CD14-positive monocyte (primary cell): ENCODE measurements around the gene NEK7. TPM values are rescaled to one million over a fixed set of nuclear protein-coding genes. Genes with fewer than 3 reads are reported as not detected.

Experiments
- DNase-seq, 3 donors: peaks; one replicate each; pipeline ENCODE4 v3.0.0-alpha.2; 2011 to 2022
- H2AFZ ChIP-seq: 2 replicates; pipeline ENCODE4 v1.6.0; 2012; ENCODE audit warnings: mild to moderate bottlenecking, low read depth, low read length, inconsistent platforms; ENCODE audit not compliant: insufficient read depth, poor library complexity, severe bottlenecking
- H3K27ac ChIP-seq, 2 donors: 1 replicate in 1 of 2; 2 replicates in 1 of 2; pipeline ENCODE4 v1.5.1; 2012 to 2013; ENCODE audit warnings: low read length in 2 of 2, control low read depth in 1 of 2, inconsistent platforms in 1 of 2, low read depth in 1 of 2, mild to moderate bottlenecking in 1 of 2
- H3K27me3 ChIP-seq, 2 donors: one replicate each; pipeline versions ENCODE4 v1.6.0 to v1.6.1; 2011 to 2013; ENCODE audit warnings: low read length in 2 of 2; ENCODE audit not compliant: control insufficient read depth in 2 of 2, insufficient read depth in 2 of 2
- H3K36me3 ChIP-seq, 2 donors: replicated peaks in 1 of 2; 1 replicate in 1 of 2; 2 replicates in 1 of 2; pipeline versions ENCODE4 v1.5.1 to v1.6.1; 2012 to 2013; ENCODE audit warnings: low read length in 2 of 2, control low read depth in 1 of 2, inconsistent platforms in 1 of 2, mild to moderate bottlenecking in 1 of 2; ENCODE audit not compliant: insufficient read depth in 2 of 2, control insufficient read depth in 1 of 2
- H3K4me1 ChIP-seq, 2 donors: 1 replicate in 1 of 2; 2 replicates in 1 of 2; pipeline versions ENCODE4 v1.5.1 to v1.6.1; 2012 to 2013; ENCODE audit warnings: low read length in 2 of 2, control low read depth in 1 of 2, inconsistent platforms in 1 of 2, mild to moderate bottlenecking in 1 of 2, moderate library complexity in 1 of 2; ENCODE audit not compliant: insufficient read depth in 2 of 2, control insufficient read depth in 1 of 2
- H3K4me2 ChIP-seq: replicated peaks from 2 replicates; pipeline ENCODE3; 2012; ENCODE audit warnings: low read length, moderate library complexity, mild to moderate bottlenecking; ENCODE audit not compliant: poor library complexity, severe bottlenecking; ENCODE audit errors: extremely low read depth
- H3K4me3 ChIP-seq, 3 experiments: fragments of 200-600 bp in 1 of 3; sonication (generic) in 1 of 3; replicated peaks in 1 of 3; 1 replicate in 2 of 3; 2 replicates in 1 of 3; pipeline ENCODE4 v1.5.1; 2011 to 2013; ENCODE audit warnings: low read length in 3 of 3, mild to moderate bottlenecking in 3 of 3, control low read depth in 2 of 3, low read depth in 2 of 3, inconsistent platforms in 1 of 3, moderate library complexity in 1 of 3
- H3K79me2 ChIP-seq: 2 replicates; pipeline ENCODE4 v1.6.0; 2012; ENCODE audit warnings: mild to moderate bottlenecking, control low read depth, inconsistent platforms, low read length, moderate library complexity; ENCODE audit not compliant: insufficient read depth
- H3K9ac ChIP-seq: 2 replicates; pipeline ENCODE4 v1.6.0; 2017; ENCODE audit warnings: low read length, mild to moderate bottlenecking; ENCODE audit not compliant: insufficient read depth, poor library complexity, severe bottlenecking
- H3K9me3 ChIP-seq, 2 donors: replicated peaks in 1 of 2; 1 replicate in 1 of 2; 2 replicates in 1 of 2; pipeline versions ENCODE4 v1.5.1 to v1.6.1; 2012 to 2013; ENCODE audit warnings: low read length in 2 of 2, control low read depth in 1 of 2; ENCODE audit not compliant: control insufficient read depth in 1 of 2, insufficient read depth in 1 of 2
- H4K20me1 ChIP-seq: 2 replicates; pipeline ENCODE4 v1.6.0; 2012; ENCODE audit warnings: mild to moderate bottlenecking, low read length, control low read depth, moderate library complexity; ENCODE audit not compliant: insufficient read depth
- H3K27ac Mint-ChIP-seq, 7 donors: one replicate each; pipeline ENCODE4 v1.8.0; 2020; ENCODE audit warnings: mild to moderate bottlenecking in 7 of 7, mixed read lengths in 7 of 7, moderate library complexity in 6 of 7, inconsistent platforms in 2 of 7
- H3K27me3 Mint-ChIP-seq, 3 donors: one replicate each; pipeline ENCODE4 v1.8.0; 2021 to 2022; ENCODE audit warnings: low read depth in 3 of 3, mild to moderate bottlenecking in 3 of 3, mixed read lengths in 3 of 3, moderate library complexity in 3 of 3, inconsistent platforms in 1 of 3
- H3K36me3 Mint-ChIP-seq, 2 donors: one replicate each; pipeline ENCODE4 v1.8.0; 2020; ENCODE audit warnings: mixed read lengths in 2 of 2, inconsistent platforms in 1 of 2, mild to moderate bottlenecking in 1 of 2
- H3K4me1 Mint-ChIP-seq: one replicate; pipeline ENCODE4 v1.8.0; 2020; ENCODE audit warnings: mild to moderate bottlenecking, mixed read lengths
- H3K4me3 Mint-ChIP-seq, 2 donors: one replicate each; pipeline ENCODE4 v1.8.0; 2020; ENCODE audit warnings: mild to moderate bottlenecking in 2 of 2, mixed read lengths in 2 of 2, moderate library complexity in 1 of 2
- H3K9me3 Mint-ChIP-seq, 7 donors: one replicate each; pipeline ENCODE4 v1.8.0; 2020 to 2022; ENCODE audit warnings: mixed read lengths in 7 of 7, mild to moderate bottlenecking in 6 of 7, moderate library complexity in 6 of 7, inconsistent platforms in 2 of 7
- WGBS: methylation state at CpG from one replicate; pipeline ENCODE4 v1.1.5; 2013; ENCODE audit warnings: missing lambda C conversion rate; ENCODE audit not compliant: insufficient coverage; 5-methylcytosine and 5-hydroxymethylcytosine counted together
- intact Hi-C, 2 donors: fragments of 100-400 bp; cut with micrococcal nuclease; formaldehyde crosslinking; loops; one replicate each; pipeline versions ENCODE4 v1.15.0 to v1.15.1; 2023
- polyA plus RNA-seq, 3 donors: library from polyadenylated mRNA; depleted of rRNA in 1 of 3; unstranded in 2 of 3; stranded (reverse) in 1 of 3; fragments of 300-500 nt in 2 of 3; fragments of >200 nt in 1 of 3; fragmentation: Illumina TruSeq in 2 of 3; gene quantifications; 1 replicate in 2 of 3; 2 replicates in 1 of 3; pipeline ENCODE4 v1.2.3, GENCODE V29; 2012 to 2021
- TF ChIP-seq, protein P1 (sequence below): fragments of 200-600 bp; IDR thresholded peaks from one replicate; pipeline ENCODE4 v1.8.0; 2022; ENCODE audit warnings: antibody characterized with exemption, mild to moderate bottlenecking

NEK7 gene
- polyA plus RNA-seq, 3 donors, result 16.0 to 50.1 (median 46.5) TPM

DNA sequence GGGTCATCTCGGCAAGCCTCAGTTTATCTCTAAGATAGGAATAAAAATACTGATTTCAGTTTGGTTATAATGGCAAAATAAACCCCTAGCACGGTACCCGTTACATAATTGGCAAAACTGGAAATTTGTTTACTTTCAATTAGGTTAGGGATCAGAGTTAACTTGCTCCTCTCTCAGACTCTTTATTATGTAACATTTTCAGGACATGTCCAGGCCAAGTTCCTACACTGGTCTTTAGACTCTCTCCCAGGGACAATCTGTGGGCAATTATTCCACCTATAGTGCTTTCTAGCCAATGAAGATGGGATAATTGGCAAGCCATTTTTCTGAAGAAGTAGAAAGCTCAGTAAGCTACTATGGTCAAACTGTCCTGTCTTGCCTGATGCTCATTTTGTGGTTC, 189.4 kb downstream of the NEK7 start:
- Histone ChIP-seq H3K4me3 (no peak overlapping the region), H2AFZ (no peak overlapping the region), H3K79me2 (no peaks in the 10 kb centered on the region), H3K9ac (no peak overlapping the region), H3K27me3 (no peaks in the 10 kb centered on the region), H3K27ac (no peak overlapping the region), H3K4me1 (no peaks in the 10 kb centered on the region), H4K20me1 (no peaks in the 10 kb centered on the region), H3K9me3 (no peaks in the 10 kb centered on the region), H3K36me3 (no peaks in the 10 kb centered on the region), H3K4me2 (no peak overlapping the region)
- Mint-ChIP-seq H3K36me3 (no peaks in the 10 kb centered on the region), H3K9me3 (peaks cover 0 to 5% (median 3%) of the 10 kb centered on the region in 7 donors), H3K4me3 (no peak overlapping the region), H3K27me3 (peaks cover 0 to 4% (median 1%) of the 10 kb centered on the region in 3 donors), H3K4me1 (peaks cover 2% of the 10 kb centered on the region), H3K27ac (no peak overlapping the region)
- no peak for DNase-seq
- TF ChIP-seq, protein P1, sequence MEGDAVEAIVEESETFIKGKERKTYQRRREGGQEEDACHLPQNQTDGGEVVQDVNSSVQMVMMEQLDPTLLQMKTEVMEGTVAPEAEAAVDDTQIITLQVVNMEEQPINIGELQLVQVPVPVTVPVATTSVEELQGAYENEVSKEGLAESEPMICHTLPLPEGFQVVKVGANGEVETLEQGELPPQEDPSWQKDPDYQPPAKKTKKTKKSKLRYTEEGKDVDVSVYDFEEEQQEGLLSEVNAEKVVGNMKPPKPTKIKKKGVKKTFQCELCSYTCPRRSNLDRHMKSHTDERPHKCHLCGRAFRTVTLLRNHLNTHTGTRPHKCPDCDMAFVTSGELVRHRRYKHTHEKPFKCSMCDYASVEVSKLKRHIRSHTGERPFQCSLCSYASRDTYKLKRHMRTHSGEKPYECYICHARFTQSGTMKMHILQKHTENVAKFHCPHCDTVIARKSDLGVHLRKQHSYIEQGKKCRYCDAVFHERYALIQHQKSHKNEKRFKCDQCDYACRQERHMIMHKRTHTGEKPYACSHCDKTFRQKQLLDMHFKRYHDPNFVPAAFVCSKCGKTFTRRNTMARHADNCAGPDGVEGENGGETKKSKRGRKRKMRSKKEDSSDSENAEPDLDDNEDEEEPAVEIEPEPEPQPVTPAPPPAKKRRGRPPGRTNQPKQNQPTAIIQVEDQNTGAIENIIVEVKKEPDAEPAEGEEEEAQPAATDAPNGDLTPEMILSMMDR, result no peak
- intact Hi-C loops, result no loop called here
- WGBS, result no CpG with 5 or more reads among the region's 3 CpGs

DNA sequence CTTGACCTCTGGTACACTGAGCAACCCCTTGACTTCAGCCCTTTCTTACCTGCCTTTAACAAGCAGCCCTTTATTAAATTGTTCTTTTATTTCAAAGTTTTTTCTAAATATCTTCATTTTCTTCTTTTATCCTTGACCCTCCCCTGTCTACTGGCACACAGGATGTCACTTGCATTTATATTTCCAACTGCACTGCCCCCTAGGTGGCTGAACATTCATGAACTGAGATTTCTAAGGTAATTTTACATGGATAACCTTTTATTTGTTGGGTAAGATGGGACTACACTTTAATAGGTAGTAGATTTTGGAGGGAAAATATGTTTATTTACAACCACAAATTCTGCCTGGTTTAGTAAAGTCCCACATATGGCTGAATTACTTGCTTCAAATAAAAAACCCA, 193.7 kb downstream of the NEK7 start:
- Mint-ChIP-seq H3K27ac (no peak overlapping the region), H3K4me1 (peaks cover 2% of the 10 kb centered on the region), H3K27me3 (peaks cover 1 to 5% (median 2%) of the 10 kb centered on the region in 3 donors), H3K4me3 (no peak overlapping the region), H3K9me3 (peaks cover 0 to 1% (median 0%) of the 10 kb centered on the region in 7 donors), H3K36me3 (no peaks in the 10 kb centered on the region)
- H3K27me3 ChIP-seq, result no peaks in the 10 kb centered on the region
- no peaks in the 10 kb centered on the region for H3K79me2 ChIP-seq
- no peak for DNase-seq
- no peaks in the 10 kb centered on the region for H3K9me3 ChIP-seq
- H2AFZ ChIP-seq, result no peak overlapping the region
- TF ChIP-seq, protein P1, result no peak
- intact Hi-C loops, result no loop called here
- H3K4me1 ChIP-seq, result no peaks in the 10 kb centered on the region
- no peak overlapping the region for H3K4me3 ChIP-seq
- no peak overlapping the region for H3K4me2 ChIP-seq
- H3K9ac ChIP-seq, result no peak overlapping the region
- no peak overlapping the region for H3K27ac ChIP-seq
- H4K20me1 ChIP-seq, result no peaks in the 10 kb centered on the region
- H3K36me3 ChIP-seq, result no peaks in the 10 kb centered on the region
